GM12878 (cell line): Measurements from ENCODE around the gene TBX10. TPM values are rescaled to one million over a fixed set of nuclear protein-coding genes. Genes with fewer than 3 reads are reported as not detected.
A peak's percentile ranks its signal among the peaks of the same experiment; 100 is the strongest.

Source experiments
- ASH2L ChIP-seq: fragments of 300-600, 200-600 bp; sonication (generic); IDR thresholded peaks from 2 replicates; pipeline ENCODE4 v1.6.1; 2017; ENCODE audit warnings: low read depth, mild to moderate bottlenecking, borderline replicate concordance
- ATF3 ChIP-seq: IDR thresholded peaks from 2 replicates; pipeline ENCODE4 v1.6.1; 2011; ENCODE audit warnings: low read depth, mild to moderate bottlenecking, low read length, moderate library complexity, borderline replicate concordance; ENCODE audit errors: extremely low read depth
- BCL11A ChIP-seq: IDR thresholded peaks from 2 replicates; pipeline ENCODE4 v1.6.1; 2011; ENCODE audit warnings: low read depth, low read length
- BHLHE40 ChIP-seq, 2 experiments: fragments of 450-650 bp in 1 of 2; IDR thresholded peaks; 2 replicates each; pipeline ENCODE4 v1.6.1; 2011 to 2017; ENCODE audit warnings: low read depth in 2 of 2, borderline replicate concordance in 1 of 2, improper control_type of control experiment in 1 of 2, low read length in 1 of 2, mild to moderate bottlenecking in 1 of 2
- CBX3 ChIP-seq: fragments of 200-600 bp; sonication (generic); IDR thresholded peaks from 2 replicates; pipeline ENCODE4 v1.6.1; 2016; ENCODE audit warnings: low read depth, borderline replicate concordance
- CHD2 ChIP-seq: IDR thresholded peaks from 2 replicates; pipeline ENCODE4 v1.6.1; 2011; ENCODE audit warnings: low read depth, low read length, improper control_type of control experiment, borderline replicate concordance
- CREM ChIP-seq: IDR thresholded peaks from 2 replicates; pipeline ENCODE4 v1.6.1; 2014; ENCODE audit warnings: antibody characterized with exemption, low read depth
- DPF2 ChIP-seq: fragments of 450-650 bp; IDR thresholded peaks from 2 replicates; pipeline ENCODE4 v1.6.1; 2017; ENCODE audit warnings: mild to moderate bottlenecking
- EED ChIP-seq: sonication (generic); IDR thresholded peaks from 2 replicates; pipeline ENCODE4 v1.6.1; 2016; ENCODE audit warnings: antibody characterized with exemption, low read depth
- EGR1 ChIP-seq, 2 experiments: IDR thresholded peaks; 1 replicate in 1 of 2; 2 replicates in 1 of 2; pipeline ENCODE4 v1.6.1; 2011 to 2012; ENCODE audit warnings: low read depth in 2 of 2, low read length in 2 of 2, borderline replicate concordance in 1 of 2, mild to moderate bottlenecking in 1 of 2, moderate library complexity in 1 of 2
- ELK1 ChIP-seq: IDR thresholded peaks from 2 replicates; pipeline ENCODE4 v1.6.1; 2012; ENCODE audit warnings: low read depth, low read length, improper control_type of control experiment
- ETV6 ChIP-seq, 2 experiments: fragments of 450-650 bp in 1 of 2; IDR thresholded peaks in 1 of 2; conservative IDR thresholded peaks in 1 of 2; 2 replicates each; pipeline ENCODE4 v1.6.1; 2014; ENCODE audit warnings: antibody characterized with exemption in 1 of 2, borderline replicate concordance in 1 of 2, low read depth in 1 of 2, mild to moderate bottlenecking in 1 of 2, moderate library complexity in 1 of 2
- FOXM1 ChIP-seq: IDR thresholded peaks from 2 replicates; pipeline ENCODE4 v1.6.1; 2012; ENCODE audit warnings: low read depth, mild to moderate bottlenecking, inconsistent platforms, low read length, moderate library complexity
- IKZF2 ChIP-seq, 2 experiments: fragments of 450-650 bp; IDR thresholded peaks; 2 replicates each; pipeline ENCODE4 v1.6.1; 2017; ENCODE audit warnings: mild to moderate bottlenecking in 2 of 2, moderate library complexity in 2 of 2
- LARP7 ChIP-seq: fragments of 450-650 bp; IDR thresholded peaks from 2 replicates; pipeline ENCODE4 v1.6.1; 2017; ENCODE audit warnings: mild to moderate bottlenecking
- MEF2A ChIP-seq: IDR thresholded peaks from 2 replicates; pipeline ENCODE4 v1.6.1; 2011; ENCODE audit warnings: low read depth, mild to moderate bottlenecking, low read length, moderate library complexity; ENCODE audit not compliant: insufficient read depth
- MLLT1 ChIP-seq: fragments of 450-650 bp; IDR thresholded peaks from 2 replicates; pipeline ENCODE4 v1.6.1; 2016; ENCODE audit warnings: mild to moderate bottlenecking
- MYB ChIP-seq: fragments of 150-350 bp; IDR thresholded peaks from 2 replicates; pipeline ENCODE4 v1.6.1; 2014; ENCODE audit warnings: mild to moderate bottlenecking, low read depth, low read length, borderline replicate concordance
- NBN ChIP-seq: fragments of 450-650 bp; IDR thresholded peaks from 2 replicates; pipeline ENCODE4 v1.6.1; 2016
- POLR2A ChIP-seq: IDR thresholded peaks from 2 replicates; pipeline ENCODE4 v1.6.1; 2011; ENCODE audit warnings: low read depth, mild to moderate bottlenecking, low read length
- RUNX3 ChIP-seq: IDR thresholded peaks from 2 replicates; pipeline ENCODE4 v1.6.1; 2012; ENCODE audit warnings: low read length, inconsistent platforms
- SIN3A ChIP-seq: IDR thresholded peaks from 2 replicates; pipeline ENCODE4 v1.6.1; 2012; ENCODE audit warnings: low read depth, low read length, improper control_type of control experiment
- SMC3 ChIP-seq: IDR thresholded peaks from 2 replicates; pipeline ENCODE4 v1.6.1; 2011; ENCODE audit warnings: low read length, improper control_type of control experiment, borderline replicate concordance
- SRF ChIP-seq, 2 experiments: IDR thresholded peaks; 2 replicates each; pipeline ENCODE4 v1.6.1; 2011; ENCODE audit warnings: low read depth in 2 of 2, low read length in 2 of 2, mild to moderate bottlenecking in 1 of 2, moderate library complexity in 1 of 2
- STAT1 ChIP-seq: fragments of 450-650 bp; conservative IDR thresholded peaks from 2 replicates; pipeline ENCODE4 v1.6.1; 2014; ENCODE audit warnings: antibody characterized with exemption, mild to moderate bottlenecking
- TCF12 ChIP-seq: IDR thresholded peaks from 2 replicates; pipeline ENCODE4 v1.6.1; 2011; ENCODE audit warnings: low read depth, mild to moderate bottlenecking, low read length
- ZNF24 ChIP-seq: fragments of 450-650 bp; IDR thresholded peaks from 2 replicates; pipeline ENCODE4 v1.6.1; 2017; ENCODE audit warnings: antibody characterized with exemption, mild to moderate bottlenecking
- polyA plus RNA-seq, 11 experiments: library from polyadenylated mRNA; depleted of rRNA in 4 of 11; unstranded in 6 of 11; stranded (reverse) in 5 of 11; fragments of >200 nt; fragmentation: Nextera tagmentation in 4 of 11; fragmentation: Illumina TruSeq in 1 of 11; extraction: Ambion mirVana in 4 of 11; extraction: Trizol in 1 of 11; gene quantifications; 1 replicate in 1 of 11; 2 replicates in 10 of 11; pipeline versions ENCODE4 v1.2.1 to v1.2.3, GENCODE V29; 2011 to 2016; ENCODE audit warnings: inconsistent platforms in 2 of 11, missing spikeins in 2 of 11, low read depth in 1 of 11
- total RNA-seq, 4 experiments: library from RNA; depleted of rRNA in 3 of 4; stranded (reverse); fragments of >200 nt in 3 of 4; fragmentation: Illumina TruSeq in 1 of 4; extraction: Trizol in 1 of 4; gene quantifications; 2 replicates each; pipeline versions ENCODE4 v1.2.1 to v1.2.3, GENCODE V29; 2013 to 2021

TBX10 gene
- total and polyA plus RNA-seq, 10 of the 15 experiments (the other 5 are each of a cell fraction or from before 2014, with no cell fraction given), result 0.10 to 0.44 (median 0.20) TPM; not detected in 4

- TF ChIP-seq BCL11A, result 0 out of 2 replicates have a peak, but pooled peaks have one; percentile 43
- peak; percentile 53 to 66; a peak in 2 of 4 replicates for TF ChIP-seq BHLHE40 (IDR thresholded peaks at IDR 0.05; ENCODE audit: borderline replicate concordance in 1 of 2, low read depth in 2 of 2, low read length in 1 of 2)
- TF ChIP-seq MYB, result peak; percentile 61; the same call in 1 of the 2 replicates
- peak; percentile 78; the same call in 1 of the 2 replicates for TF ChIP-seq MEF2A
- TF ChIP-seq STAT1, result no peak
- TF ChIP-seq EED, result peak; percentile 45
- TF ChIP-seq SRF (IDR thresholded peaks at IDR 0.05; ENCODE audit: low read depth in 2 of 2, low read length in 2 of 2), result peak; percentile 28 to 41; a peak in 1 of 4 replicates
- TF ChIP-seq CREM, result 0 out of 2 replicates have a peak, but pooled peaks have one; percentile 42
- TF ChIP-seq LARP7, result 0 out of 2 replicates have a peak, but pooled peaks have one; percentile 20
- peak; percentile 28; the same call in 1 of the 2 replicates for TF ChIP-seq POLR2A
- no peak for TF ChIP-seq SIN3A
- TF ChIP-seq DPF2, result no peak
- TF ChIP-seq RUNX3, result peak; percentile 94
- peak; percentile 58; the same call in 1 of the 2 replicates for TF ChIP-seq FOXM1
- no peak for TF ChIP-seq ATF3
- 0 out of 4 replicates have a peak, but pooled peaks of 1 of the 2 experiments have one; percentile 13 for TF ChIP-seq ETV6 (conservative IDR thresholded peaks at IDR 0.05 in 1 of 2, IDR thresholded peaks at IDR 0.05 in 1 of 2; ENCODE audit: borderline replicate concordance in 1 of 2, low read depth in 1 of 2)
- TF ChIP-seq TCF12, result peak; percentile 84
- peak; percentile 83; the same call in 1 of the 2 replicates for TF ChIP-seq ASH2L
- TF ChIP-seq NBN, result peak; percentile 57; the same call in 1 of the 2 replicates
- peak; percentile 60 to 62; a peak in 2 of 4 replicates for TF ChIP-seq IKZF2 (IDR thresholded peaks at IDR 0.05)
- no peak for TF ChIP-seq ZNF24
- 0 out of 2 replicates have a peak, but pooled peaks have one; percentile 44 for TF ChIP-seq ELK1
- peak; percentile 22; the same call in 1 of the 2 replicates for TF ChIP-seq SMC3
- TF ChIP-seq CBX3, result no peak
- 0 out of 2 replicates have a peak, but pooled peaks have one; percentile 38 for TF ChIP-seq MLLT1
- 0 out of 2 replicates have a peak, but pooled peaks have one; percentile 39 for TF ChIP-seq CHD2
- 0 out of 3 replicates have a peak, but pooled peaks of 1 of the 2 experiments have one; percentile 33 for TF ChIP-seq EGR1 (IDR thresholded peaks at IDR 0.05; ENCODE audit: borderline replicate concordance in 1 of 2, low read depth in 2 of 2, low read length in 2 of 2)
Measured at GRCh38 chr11:67600324-67601029, 39.1 kb downstream of the TBX10 start (continued).
